Ammon's horn (tissue), 1 donor: ENCODE results near the gene CHST11.

Source experiments
- DNase-seq: peaks from one replicate; pipeline ENCODE4 v3.0.0-alpha.2; 2016; ENCODE audit warnings: low spot score

The CHST11 gene

DNA sequence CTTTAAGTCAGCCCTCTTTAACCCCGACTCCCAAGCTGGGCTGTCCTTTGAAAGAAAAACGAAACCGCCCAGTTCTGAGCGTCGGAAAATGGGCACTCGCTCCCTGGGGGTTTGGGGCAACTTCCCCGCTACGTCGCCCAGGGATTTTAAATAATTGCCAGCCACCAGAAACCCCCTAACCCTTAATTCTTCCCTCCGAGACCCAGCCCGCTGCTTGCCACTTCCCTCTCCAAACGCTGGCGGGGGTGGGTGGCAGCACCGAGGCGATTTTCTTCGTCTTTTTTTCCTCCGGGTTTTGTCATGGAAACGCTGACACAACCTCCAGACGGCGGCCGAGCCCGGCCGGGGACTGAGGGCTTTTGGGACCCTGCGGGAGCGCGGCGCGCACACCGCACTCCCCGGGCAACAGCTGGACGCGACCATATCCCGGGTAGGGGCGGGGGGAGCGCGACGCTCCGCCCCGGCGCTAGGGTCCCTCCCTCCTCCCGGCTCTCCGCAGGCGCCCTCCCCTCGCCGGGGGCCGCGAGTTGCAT is at the start of gene CHST11:
TSS of gene CHST11 (plus strand) at position 532 of the 533 bp plus-strand sequence.
- peak; percentile 86 for DNase-seq

DNA sequence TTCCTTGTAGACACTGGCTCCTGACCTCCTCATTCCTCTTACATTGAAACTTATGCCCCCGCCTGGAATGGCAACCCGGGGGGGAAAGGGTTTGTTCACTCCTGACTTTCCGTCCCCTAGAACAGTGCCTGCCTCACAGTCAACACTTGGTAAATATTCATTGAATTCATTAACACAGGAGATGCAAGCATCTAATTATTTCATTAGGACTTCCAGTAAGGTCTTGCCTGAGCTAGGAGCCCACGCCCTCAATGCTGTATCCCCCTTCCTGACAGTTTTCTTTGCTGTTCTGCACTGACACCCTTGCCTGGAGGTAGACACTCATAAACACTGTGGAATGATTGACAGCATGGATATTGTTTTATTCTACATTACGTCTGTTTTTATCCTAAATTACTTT is 49.3 kb upstream of the CHST11 start:
- DNase-seq: no peak

DNA sequence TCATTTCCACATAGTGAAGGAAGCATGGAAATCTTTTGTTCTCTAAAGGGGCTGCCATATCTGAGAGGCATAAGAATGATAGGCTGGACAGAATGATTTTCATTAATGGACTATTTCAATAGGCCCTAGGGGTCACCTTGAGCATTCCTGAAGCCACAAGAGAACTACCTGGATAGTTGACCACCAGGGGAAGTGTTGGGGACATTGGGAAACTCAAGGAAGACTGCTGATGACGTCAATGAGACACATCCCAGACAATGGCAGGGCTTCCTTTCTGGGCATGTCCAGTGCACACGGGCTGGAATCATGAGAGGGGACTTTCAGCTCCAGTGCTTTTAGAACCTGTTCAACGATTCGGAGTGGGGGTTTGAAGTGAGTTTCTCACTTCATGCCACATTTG is 48.8 kb upstream of the CHST11 start:
- DNase-seq: no peak

DNA sequence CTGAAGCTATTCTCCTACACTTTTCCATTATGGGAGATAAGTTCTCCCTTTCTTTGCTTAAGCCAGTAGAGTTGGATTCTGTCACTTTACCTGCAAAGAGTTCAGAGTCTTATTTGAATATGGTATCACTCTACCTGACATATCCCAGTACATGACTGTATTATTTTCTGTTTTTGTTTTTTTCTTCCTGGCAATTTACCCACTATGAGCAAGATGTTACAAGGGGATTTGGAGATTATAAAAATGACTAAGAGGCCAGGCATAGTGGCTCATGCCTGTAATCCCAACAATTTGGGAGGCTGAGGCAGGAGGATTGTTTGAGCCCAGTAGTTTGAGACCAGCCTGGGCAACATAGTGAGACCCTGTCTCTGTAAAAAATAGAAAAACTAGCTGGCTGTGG is 46.4 kb upstream of the CHST11 start:
- DNase-seq: no peak

DNA sequence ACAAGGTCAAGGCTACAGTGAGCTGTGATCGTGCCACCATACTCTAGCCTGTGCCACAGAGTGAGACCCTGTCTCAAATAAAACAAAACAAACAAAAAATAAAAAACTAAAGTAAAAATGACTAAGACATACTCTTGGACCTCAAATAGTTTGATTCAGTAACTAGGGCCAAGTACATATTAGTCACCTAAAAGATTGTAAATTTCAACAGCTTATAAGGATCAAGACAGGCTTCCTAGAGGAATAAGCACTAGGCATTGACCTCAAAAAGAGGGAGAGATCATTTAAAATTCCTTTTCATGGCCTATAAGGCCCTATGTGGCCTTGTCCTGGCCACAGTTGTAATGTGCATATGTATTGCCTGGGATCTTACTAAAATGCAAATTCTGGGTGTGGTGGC is 46.0 kb upstream of the CHST11 start:
- DNase-seq: no peak

DNA sequence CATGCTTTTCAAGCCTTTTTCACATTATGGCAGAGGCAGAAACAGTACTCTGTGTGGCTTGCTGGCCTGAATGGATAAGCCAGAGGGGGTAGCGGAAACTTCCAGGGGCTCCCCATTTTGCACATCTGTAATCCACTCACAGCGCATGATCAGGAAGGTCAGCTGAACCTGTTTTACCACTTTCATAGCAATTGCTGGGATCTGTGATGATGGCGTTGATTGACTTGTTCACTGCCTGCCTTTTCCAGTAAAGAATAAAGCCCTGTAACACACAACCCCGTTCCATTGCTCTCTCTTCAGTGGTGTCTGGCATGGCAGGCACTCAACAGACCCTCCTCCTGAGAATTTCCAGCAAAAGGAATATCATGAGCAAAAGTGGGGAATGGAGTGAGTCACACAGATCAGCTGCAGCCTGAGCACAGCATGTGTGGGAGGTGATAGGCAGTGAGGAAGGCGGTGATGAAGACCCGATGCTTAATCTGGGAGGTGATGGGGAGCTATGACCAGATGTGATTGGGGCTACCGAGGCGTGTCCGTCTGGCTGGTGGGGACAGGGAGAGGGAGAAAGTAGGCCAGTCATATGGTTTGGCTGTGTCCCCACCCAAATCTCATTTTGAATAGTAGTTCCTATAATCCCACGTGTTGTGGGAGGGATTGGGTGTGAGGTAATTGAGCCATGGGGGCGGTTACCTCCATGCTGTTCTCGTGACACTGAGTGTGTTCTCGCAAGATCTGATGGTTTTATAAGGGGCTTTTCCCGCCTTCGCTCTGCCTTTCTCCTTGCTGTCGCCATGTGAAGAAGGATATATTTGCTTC is 44.7 kb upstream of the CHST11 start:
- DNase-seq: peak; percentile 56

DNA sequence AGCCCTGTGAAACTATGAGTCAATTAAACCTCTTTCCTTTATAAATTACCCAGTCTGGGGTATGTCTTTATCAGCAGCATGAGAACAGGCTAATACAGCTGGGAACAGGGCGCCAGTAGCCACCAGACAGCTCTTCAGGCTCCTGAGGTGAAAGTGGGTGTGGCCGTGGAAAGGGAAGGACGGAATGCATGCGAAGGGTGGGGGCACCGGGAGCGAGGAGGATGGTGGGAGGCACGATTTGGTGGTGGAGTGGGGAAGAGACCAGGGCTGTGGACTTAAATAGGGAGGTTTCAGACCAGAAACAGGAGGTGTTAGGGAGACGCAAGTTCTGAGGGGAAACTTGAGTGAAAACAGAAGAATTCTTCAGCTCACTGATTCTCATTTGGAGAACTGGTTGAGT is 44.1 kb upstream of the CHST11 start:
- no peak for DNase-seq

DNA sequence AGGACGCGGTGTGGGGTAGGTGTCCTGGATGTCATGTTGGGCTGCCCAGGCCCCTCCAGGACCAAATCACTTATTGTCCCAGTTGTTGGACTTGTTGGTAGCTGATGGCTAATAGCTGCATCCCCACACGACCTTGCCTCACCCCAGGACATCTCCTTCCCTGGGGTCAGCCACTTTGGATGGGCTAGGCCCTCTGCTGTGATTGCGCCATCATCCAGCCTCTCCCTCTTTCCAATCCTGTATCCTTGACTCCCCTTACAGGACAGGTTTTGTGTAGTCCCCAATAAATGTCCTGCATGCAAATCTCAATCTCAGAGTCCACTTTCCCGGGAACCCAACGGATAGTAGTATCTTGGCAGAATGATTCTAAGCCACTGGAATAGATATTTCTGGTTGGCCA is 43.4 kb upstream of the CHST11 start:
- no peak for DNase-seq

DNA sequence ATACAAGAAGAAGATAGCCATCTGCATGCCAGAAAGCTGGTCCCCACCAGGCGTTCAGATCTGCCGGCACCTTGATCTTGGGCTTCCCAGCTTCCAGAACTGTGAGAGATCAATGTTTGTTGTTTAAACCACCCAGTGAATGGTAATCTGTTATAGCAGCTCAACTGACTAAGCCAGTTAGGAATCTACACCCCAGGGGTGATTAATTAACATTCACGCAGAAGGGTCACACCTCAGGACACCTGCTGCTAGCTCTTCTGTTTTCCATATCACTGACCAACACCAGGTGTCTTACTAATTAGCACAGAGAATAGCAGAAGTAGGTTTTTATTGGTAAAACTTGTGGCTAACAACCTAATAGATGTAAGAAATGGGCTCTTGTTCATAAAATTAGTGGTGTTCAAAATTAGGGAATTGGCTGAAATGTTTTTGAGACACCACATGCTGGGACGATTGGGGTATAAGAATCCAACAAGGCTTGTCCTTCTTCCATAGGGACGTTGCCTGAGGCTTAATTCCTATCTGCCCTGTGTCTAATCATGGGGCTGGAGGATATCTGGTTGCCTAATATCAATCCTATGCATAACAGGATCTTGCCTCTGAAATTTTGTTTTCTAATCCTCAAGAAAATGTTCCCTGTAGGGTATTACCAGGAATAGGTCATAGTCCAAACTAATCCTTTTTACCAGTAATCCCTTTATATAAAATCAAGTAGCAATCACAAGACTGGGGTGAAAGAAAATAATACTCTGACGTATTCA is 42.0 kb upstream of the CHST11 start:
- no peak for DNase-seq

DNA sequence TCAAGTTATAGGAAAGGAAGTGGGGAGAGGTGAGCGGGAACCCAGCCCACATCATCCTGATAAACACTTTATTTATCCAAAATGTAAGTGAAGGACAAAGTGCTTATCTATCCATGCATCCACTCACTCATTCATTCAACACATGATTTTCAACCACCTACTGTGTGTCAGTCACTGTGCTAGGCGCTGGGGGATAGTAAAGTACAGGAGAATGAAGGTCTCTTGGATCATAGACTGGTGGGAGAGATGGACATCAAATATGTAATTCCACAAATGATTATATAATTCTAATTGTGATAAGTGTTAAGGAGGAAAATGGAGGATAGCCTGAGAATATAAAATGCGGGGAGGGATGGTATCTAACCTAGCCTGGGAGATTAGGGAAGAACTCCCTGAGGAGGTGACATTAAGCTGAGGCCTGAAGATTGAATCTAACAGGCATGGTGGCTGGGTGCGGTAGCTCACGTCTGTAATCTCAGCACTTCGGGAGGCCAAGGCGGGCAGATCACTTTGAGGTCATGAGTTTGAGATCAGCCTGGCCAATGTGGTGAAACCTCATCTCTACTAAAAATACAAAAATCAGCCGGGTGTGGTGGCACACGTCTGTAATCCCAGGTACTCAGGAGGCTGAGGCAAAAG is 41.3 kb upstream of the CHST11 start:
- DNase-seq: no peak

DNA sequence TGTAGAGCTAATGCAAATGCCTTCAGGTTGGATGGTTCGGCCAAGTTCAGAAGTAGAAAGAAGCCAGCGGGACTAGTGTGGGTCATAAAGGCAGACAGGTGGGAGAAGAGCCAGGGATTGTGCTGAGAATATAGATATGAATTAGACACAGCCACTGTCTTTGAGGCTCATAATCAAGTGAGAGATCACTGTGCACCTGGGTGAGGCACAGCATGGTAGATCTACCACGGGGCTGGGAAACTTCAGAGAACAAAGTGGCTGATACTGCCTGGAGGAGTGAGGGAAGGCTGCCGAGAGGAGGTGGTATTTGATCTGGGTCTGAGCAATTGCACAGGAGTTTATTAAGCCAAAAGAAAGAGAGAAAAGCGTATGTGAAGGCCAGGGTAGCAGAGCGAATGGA is 40.6 kb upstream of the CHST11 start:
- DNase-seq: no peak

DNA sequence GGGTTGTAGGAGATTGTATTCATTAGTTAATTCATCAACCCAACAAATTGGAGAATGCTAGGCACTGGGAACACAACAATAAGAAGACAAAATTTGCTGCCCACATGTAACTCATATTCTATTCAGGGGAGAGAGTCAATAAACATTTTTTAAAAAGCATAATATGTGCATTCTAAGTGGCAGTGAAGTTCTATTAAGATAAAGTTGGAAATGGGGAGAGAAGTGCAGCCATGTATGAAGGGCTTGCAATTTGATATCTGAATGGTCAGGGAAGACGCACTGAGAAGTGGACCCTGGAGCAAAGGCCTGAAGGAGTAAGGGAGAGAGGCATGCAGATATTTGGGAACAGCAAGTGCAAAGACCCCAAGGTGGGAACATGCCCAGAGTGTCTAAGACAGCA is 40.2 kb upstream of the CHST11 start:
- no peak for DNase-seq

DNA sequence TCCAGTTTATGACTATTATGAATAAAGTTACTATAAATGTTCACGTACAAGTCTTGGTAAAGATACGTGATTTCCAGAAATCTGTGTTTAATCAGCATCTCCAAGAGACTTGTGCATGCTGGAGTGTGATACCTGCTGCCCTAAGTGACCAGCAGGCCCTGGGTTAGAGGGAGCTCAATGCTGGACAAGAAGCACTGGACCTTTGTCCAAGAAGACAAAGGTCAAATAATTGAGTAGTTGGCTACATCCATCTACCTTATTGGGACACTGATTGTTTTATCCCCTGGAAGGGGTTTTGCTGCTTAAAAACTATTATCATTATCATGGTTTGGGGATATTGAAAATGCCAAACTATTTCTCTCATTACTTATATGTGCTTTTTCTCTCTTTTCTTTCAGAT is 37.0 kb upstream of the CHST11 start:
- no peak for DNase-seq

DNA sequence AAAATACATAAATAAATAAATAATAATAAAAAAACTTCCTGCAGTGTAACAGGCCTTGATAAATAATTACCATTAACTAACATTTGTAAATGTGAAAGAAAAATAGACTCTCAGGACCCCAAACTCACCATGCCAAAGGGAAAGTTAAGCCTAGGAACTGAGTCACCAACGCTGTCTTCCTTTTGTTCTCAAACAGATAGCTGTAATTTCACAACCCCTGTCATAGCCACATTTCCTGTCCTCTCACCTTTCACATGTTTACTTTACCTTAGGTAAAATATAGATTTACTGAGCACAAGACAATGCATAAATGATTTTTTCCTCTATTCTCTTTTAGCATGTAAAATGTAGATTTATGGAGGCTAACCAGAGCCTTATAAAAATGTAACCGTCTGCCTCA is 35.9 kb upstream of the CHST11 start:
- no peak for DNase-seq

DNA sequence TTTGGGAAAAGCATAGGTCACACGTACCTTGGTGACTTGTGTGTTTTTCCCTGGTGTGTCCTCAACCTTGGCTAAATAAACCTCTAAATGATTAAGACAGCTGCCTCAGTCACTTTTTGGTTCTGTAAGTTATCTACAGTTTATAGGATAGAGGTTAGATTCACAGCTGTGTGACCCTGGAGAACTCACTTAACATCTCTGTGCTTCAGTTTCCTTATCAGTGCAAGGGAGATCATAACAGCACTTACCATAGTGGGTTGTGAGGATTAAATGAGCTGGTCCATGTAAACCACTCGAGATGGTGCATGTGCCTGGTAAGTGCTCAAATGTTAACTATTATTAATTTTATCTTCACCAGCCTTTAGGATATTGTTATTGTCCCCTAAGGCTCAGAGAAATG is 35.4 kb upstream of the CHST11 start:
- DNase-seq: no peak

DNA sequence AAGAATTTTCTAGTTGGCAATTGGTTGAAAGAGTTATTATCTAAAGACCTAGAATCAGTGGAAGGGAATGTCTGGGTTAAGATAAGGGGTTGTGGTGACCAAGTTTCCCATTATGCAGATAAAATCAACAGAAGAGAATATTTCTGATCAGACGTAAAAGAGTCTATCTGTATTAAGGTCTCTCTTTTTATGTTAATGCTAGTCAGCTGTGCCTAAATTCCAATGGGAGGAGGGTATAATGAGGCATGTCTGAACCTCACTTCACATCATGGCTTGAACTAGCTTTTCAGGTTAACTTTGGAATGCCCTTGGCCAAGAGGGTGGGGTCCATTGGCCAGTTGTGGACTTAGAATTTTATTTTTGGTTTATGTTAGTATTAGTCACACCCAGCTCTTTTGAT is 34.3 kb upstream of the CHST11 start:
- no peak for DNase-seq

DNA sequence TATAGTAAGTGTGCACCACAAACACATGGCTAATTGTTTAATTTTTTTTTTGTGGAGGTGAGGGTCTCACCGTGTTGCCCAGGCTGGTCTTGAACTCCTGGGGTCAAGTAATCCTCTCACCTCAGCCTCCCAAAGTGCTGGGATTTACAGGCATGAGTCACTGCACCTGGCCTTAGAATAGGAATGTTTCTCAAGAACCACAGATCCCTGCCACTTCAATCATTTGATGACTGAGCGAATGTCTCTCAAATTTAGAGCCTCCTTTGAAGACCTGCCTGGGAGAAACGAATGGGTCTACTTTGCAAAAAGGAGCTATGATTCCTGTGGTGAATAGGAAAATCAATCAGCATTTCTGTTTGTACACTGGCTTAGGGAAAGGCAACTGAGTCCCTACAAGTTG is 33.5 kb upstream of the CHST11 start:
- no peak for DNase-seq

DNA sequence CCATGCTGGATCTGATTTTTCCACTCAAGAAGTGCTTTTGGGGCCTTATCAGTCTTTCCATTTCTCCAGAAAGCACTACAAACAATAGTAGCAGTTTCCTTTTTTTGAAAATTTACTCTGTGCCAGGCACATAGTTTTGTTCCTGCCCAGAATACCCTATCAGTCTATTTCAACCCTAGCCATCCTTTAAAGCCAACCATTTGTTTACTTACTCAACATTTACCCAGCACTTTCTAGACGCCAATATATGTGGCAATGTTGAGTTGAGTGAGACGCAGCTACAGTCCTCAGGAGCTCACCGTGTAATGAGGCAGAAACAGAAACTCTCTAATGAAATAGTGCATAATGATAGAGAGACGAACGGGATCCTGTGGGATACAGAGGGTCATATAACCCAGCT is 32.9 kb upstream of the CHST11 start:
- DNase-seq: no peak

DNA sequence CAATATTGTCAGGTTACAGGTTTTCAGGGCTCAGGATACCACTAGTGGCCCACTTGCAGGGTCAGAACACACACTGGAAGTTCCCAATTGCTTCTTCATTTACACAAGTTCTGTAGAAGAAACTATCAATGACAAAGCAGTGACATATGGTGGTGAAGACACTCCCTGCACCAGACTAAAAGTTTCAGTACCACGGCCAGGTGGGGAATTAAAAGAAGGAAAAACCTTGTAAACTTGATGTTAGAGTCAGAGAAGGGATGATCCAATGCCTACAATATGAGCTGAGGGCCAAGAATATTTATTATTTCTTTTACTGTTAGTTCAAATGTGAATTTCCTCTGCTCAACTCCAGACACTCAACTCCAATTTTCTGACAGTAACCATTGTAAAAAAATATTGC is 31.8 kb upstream of the CHST11 start:
- DNase-seq: no peak

DNA sequence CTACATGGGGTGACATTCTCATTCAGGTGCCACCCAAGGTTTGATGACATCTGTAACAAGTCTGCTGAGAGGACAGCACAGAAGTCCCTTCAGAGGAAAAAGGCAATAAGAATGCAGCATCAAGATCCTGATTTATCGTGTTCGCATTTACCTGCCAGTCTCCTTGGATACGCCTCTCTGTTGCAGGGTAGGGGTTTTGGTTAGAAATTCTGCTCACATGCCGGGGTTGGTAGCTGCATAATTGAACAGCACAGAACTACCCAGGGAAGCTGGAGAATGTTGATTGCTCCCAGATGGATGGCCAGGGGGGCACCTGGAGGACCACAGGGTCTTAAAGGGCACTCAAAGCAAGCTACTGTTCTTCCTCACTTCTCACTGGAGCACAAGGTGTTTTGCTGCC is 31.1 kb upstream of the CHST11 start:
- no peak for DNase-seq

DNA sequence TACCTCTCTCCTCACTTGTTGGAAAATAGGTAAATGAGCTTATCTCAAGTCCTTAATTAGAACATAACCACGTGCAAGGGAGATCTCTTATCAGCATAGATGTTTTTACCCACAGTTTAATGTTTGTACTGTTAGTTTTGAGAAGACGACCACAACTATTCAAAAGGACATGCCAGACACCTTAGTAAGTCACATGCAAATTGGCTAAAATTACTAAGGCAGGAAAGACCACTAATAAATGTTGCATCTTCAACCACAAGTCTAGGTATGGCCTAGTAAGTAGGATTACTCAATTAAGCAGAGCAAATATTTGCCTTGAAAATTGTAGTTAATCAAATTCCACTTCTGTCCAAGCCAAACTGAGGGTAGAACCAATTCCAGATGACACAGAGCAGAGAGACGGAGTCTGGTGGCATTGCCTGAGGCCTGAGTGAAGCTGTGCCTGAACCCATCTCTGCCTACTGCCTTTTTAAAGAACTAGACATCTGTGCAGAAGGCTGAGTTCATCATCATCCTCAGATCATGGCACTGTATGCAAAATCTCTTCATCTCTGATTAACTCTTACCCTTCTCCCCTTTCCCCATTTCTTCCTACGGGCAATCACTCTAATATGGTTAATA is 29.7 kb upstream of the CHST11 start:
- DNase-seq: no peak

DNA sequence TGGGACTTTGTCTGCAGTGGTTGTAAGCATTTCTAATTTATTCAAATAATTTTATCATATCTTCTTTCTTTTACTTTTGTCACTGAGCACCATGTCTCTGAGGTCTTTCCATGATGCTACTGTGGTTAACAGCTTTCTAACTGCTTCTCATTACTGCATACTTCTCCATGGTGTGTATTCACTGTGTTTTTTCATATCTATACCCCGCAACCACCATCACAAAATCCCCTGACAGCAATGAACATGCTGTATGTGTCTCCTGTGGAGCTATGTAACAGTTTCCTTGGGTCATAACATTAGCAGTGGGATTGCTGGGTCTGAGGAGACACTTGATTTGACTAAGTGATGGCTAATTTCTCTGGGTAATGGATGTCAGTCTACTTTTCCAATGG is 29.2 kb upstream of the CHST11 start:
- DNase-seq: no peak
